GM13976 (cell line): ENCODE data around the gene DES.

Source experiments
- DNase-seq: peaks from one replicate; pipeline ENCODE4 v3.0.0; 2012; ENCODE audit warnings: low spot score
- in situ Hi-C: fragments of 300-500 bp; cut with MboI; formaldehyde crosslinking; loops from one replicate; pipeline ENCODE4 v1.12.0; 2022; ENCODE audit warnings: low sequenced_read_pairs, mixed read lengths, inconsistent platforms; ENCODE audit not compliant: unreplicated experiment
- TF ChIP-seq, protein P1 (sequence below): IDR thresholded peaks from 2 replicates; pipeline ENCODE4 v1.5.1; 2012; ENCODE audit warnings: borderline replicate concordance, mild to moderate bottlenecking; ENCODE audit not compliant: insufficient read depth; ENCODE audit errors: extremely low read depth, missing control alignments, control extremely low read depth

DES gene

DNA sequence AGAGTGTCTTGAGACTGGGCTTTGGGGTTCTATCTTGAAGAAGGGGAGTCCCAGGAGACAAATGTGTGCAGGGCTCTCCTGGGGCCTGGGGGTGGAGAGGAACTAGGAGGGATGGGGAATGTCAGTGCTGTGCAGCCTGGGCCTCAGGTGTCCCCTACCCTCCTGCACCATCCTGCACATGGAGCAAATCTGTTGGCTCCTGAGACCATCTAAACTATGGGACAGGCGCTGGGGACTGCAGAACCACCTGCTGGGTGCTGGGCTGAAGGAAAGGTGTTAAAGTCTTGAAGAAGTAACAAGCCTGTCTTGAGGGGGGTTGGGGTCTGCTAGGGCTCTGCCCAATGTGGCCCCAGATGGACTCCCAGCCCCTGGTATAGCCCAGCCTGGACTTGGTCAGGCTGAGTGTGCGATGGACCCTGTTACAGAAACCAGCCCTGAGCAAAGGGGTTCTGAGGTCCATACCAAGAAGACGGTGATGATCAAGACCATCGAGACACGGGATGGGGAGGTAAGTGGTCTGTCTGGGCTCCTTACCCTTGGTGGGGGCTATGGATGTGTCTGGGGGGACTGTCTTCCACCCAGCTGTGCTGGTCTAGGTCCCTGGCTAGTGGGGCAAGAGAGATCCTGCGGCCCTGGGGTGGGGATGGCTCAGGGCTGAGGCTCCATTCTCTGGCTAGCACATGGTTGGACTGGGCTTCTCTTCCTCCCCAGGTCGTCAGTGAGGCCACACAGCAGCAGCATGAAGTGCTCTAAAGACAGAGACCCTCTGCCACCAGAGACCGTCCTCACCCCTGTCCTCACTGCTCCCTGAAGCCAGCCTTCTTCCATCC lies 7.3 kb downstream of the DES start:
- DNase-seq, result no peak
- in situ Hi-C loops, result no loop called here
- TF ChIP-seq, protein P1, sequence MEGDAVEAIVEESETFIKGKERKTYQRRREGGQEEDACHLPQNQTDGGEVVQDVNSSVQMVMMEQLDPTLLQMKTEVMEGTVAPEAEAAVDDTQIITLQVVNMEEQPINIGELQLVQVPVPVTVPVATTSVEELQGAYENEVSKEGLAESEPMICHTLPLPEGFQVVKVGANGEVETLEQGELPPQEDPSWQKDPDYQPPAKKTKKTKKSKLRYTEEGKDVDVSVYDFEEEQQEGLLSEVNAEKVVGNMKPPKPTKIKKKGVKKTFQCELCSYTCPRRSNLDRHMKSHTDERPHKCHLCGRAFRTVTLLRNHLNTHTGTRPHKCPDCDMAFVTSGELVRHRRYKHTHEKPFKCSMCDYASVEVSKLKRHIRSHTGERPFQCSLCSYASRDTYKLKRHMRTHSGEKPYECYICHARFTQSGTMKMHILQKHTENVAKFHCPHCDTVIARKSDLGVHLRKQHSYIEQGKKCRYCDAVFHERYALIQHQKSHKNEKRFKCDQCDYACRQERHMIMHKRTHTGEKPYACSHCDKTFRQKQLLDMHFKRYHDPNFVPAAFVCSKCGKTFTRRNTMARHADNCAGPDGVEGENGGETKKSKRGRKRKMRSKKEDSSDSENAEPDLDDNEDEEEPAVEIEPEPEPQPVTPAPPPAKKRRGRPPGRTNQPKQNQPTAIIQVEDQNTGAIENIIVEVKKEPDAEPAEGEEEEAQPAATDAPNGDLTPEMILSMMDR, result no peak

DNA sequence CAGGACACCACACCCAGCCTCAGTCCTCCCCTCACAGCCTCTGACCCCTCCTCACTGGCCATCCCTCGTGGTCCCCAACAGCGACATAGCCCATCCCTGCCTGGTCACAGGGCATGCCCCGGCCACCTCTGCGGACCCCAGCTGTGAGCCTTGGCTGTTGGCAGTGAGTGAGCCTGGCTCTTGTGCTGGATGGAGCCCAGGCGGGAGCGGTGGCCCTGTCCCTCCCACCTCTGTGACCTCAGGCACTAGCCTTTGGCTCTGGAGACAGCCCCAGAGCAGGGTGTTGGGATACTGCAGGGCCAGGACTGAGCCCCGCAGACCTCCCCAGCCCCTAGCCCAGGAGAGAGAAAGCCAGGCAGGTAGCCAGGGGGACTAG lies 7.9 kb downstream of the DES start:
- TF ChIP-seq, protein P1, result no peak
- in situ Hi-C loops, result no loop called here
- DNase-seq, result no peak

DNA sequence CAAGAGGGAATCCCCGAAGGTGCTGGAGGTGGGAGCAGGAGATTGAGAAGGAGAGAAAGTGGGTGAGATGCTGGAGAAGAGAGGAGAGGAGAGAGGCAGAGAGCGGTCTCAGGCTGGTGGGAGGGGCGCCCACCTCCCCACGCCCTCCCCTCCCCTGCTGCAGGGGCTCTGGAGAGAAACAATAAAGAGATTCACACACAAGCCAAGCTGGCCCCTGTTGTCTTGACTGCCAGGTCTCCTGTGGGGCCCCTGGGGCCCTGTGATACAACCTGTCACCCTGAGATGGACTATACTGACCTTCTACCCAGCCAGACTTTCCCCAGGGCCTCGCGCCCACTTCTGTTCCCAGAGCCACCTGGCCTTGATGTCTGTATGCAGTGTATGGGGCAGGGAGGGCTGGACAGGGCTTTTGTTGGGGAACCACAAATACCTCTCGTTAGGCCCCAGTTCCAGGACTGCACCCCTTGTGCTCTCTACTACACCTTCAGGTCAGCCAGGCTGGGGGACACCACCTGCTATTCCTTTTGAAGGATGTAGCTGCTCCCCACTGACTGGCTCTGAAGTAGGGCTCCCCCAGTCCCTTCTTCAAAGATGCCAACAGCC lies 8.5 kb downstream of the DES start:
- TF ChIP-seq, protein P1, result no peak
- in situ Hi-C loops, result no loop called here
- DNase-seq, result no peak

DNA sequence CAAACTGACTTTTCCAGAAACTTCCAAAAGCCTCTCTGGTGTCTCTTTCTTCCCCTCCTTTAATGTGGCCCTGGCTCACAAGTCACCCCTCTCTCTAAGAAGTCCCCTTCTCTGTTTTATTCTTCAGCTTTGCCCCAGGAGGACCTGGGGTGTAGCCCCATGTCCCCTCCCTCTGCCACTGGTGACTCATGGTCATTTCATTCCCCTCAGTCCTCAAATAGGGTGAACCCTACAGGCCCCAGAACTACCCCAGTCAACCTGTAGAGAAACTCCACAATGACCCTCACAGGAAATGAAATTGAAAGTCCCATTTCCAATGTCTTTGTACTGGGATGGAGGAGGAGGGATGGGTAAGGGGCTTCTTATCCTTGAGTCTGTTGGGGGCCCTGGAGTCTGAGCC lies 10.3 kb downstream of the DES start:
- in situ Hi-C loops, result no loop called here
- DNase-seq, result no peak
- TF ChIP-seq, protein P1, result no peak

DNA sequence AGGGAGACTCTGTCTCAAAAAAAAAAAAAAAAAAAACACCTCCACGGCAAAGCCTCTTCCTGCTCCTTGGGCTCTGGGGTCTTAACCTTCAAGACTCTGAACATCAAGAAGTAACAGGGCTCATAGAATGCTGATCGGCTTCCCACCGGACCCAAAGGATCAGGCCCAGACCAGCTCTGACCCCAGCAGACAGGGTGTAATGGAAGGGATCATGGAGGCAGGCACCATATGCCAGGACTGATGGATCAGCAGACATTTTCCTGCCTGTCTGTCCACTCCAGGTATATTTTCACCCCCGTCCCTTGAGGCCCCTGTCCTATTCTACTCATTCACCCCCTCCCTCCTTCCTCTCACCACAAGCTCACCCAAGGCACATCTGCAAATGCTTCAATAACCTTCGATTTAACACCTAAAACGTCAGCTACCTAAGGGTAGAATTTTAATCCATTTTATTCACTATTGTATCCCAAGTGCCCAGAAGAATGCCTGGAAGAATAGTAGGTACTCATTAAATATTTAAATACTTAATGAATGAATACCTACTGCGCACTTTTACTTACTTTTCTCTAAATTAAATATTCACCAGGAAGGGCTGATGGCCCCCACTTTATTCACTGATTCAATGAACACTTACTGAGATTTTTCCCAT lies 11.9 kb downstream of the DES start:
- no peak for DNase-seq
- TF ChIP-seq, protein P1, result no peak
- in situ Hi-C loops, result no loop called here

DNA sequence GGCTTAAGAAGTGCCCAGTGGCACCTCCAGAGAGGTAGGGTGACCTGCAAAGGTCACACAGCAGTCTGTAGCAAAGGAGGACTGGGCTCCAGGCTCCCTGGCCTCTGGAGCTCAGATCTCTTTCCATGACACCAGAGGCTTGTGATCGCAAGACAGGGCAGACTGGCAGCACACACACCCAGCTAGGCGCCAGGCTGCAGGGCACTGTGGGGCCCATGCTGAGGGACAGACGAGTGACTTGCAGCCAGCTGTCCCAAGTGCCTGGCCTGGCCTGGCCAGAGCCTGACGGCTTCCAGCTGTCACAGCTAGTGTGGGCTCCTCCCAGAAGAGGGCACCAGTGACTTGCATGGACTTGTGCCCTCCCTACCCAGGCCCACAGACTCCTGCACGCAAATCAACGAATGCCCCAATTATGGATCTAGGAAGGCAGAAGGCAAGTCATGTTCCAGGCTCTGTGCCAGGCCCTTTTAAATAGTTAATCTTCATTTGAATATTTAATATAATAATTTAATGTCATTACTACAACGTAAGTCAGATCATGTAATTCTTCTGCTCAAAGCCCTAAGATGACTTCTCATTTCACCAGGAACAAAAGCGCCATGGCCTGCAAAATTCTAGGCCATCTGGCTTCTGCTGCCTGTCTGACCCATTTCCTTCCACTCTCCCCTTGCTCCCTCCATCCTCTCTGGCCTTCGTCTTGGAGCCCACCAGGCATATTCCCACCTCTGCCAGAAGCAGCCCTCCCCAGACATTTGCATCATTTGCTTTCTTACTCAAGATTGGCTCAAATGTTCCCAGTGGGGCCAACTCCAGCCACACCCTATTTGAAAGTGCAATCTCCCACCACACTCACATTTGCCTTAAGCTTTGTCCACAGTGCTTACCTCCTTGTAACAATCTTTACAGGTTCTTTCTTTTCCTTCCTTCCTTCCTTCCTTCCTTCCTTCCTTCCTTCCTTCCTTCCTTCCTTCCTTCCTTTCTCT lies 12.7 kb downstream of the DES start:
- DNase-seq, result no peak
- in situ Hi-C loops, result no loop called here

More for the DNA sequence above, 12.7 kb downstream of the DES start:
- TF ChIP-seq, protein P1, result no peak
